ENCODE results near the gene SYNJ2. TPM values are rescaled to one million over a fixed set of nuclear protein-coding genes. Genes with fewer than 3 reads are reported as not detected.

SYNJ2 gene
- total and polyA plus RNA-seq, 2 donors from 2014 or later = 1.7 to 15.8 TPM

DNA sequence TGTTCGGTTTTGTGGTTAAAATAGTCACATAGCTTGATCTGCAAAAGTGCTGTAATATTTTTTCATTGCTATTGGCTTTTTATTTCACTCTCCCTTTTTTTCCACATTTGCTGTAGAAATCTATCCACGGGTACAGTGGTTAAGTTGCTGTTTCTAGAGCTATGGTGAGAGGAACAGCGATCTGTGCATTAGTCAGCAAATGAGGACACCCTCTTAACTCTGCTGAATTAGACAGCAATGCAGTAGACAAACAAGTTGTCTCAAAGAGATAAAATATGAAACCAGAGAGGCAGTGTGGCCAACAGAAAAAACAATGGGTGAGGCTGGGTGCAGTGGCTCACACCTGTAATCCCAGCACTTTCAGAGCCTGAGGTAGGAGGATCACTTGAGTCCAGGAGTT is 17.6 kb upstream of the SYNJ2 start:
- FAIRE-seq = no peak
- Histone ChIP-seq H3K4me3 (ENCODE audit: low read length in 3 of 3) (no peak overlapping the region), H3K9me3 (ENCODE audit: control insufficient read depth in 2 of 3, insufficient read depth in 1 of 3, low read length in 3 of 3) (peaks cover 0 to 15% (median 0%) of the 10 kb centered on the region in 3 donors), H3K27ac (ENCODE audit: low read depth in 2 of 2, low read length in 2 of 2) (no peak overlapping the region), H3K4me1 (ENCODE audit: control insufficient read depth in 2 of 3, insufficient read depth in 2 of 3, low read depth in 1 of 3, low read length in 3 of 3) (no peaks in the 10 kb centered on the region), H3K9ac (ENCODE audit: low read length in 3 of 3) (no peak overlapping the region), H3K27me3 (ENCODE audit: control insufficient read depth, insufficient read depth, low read length) (no peaks in the 10 kb centered on the region), H3K36me3 (ENCODE audit: control insufficient read depth in 2 of 3, insufficient read depth in 3 of 3, low read length in 3 of 3) (no peaks in the 10 kb centered on the region)
- intact Hi-C loops (cut with DNase I) = no loop called here
- DNase-seq = no peak
- TF ChIP-seq, protein P1, sequence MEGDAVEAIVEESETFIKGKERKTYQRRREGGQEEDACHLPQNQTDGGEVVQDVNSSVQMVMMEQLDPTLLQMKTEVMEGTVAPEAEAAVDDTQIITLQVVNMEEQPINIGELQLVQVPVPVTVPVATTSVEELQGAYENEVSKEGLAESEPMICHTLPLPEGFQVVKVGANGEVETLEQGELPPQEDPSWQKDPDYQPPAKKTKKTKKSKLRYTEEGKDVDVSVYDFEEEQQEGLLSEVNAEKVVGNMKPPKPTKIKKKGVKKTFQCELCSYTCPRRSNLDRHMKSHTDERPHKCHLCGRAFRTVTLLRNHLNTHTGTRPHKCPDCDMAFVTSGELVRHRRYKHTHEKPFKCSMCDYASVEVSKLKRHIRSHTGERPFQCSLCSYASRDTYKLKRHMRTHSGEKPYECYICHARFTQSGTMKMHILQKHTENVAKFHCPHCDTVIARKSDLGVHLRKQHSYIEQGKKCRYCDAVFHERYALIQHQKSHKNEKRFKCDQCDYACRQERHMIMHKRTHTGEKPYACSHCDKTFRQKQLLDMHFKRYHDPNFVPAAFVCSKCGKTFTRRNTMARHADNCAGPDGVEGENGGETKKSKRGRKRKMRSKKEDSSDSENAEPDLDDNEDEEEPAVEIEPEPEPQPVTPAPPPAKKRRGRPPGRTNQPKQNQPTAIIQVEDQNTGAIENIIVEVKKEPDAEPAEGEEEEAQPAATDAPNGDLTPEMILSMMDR (IDR thresholded peaks at IDR 0.05; ENCODE audit: borderline replicate concordance, extremely low read depth, insufficient read depth) = no peak

DNA sequence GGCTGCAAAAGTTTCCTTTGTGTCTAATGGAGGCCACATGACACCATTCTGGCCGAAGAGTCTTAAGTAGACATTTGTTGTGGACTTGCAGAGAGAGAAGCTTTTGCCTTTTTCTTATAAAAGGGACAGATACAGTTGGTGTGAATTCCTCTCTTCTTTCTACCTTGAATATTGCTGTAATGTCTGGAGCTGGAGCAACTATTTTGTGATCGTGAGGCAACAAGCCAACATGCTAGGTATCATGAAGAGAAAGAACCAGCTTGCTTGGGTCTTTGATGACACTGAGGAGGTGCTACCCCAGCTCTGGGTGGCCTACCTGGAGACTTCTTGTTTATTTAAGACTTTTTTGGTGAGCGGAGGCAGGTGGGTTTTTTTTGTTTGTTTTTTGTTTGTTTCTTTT is 16.3 kb upstream of the SYNJ2 start:
- H3K36me3 ChIP-seq (ENCODE audit: control insufficient read depth in 2 of 3, insufficient read depth in 3 of 3, low read length in 3 of 3) = no peaks in the 10 kb centered on the region
- no peak overlapping the region for H3K4me3 ChIP-seq (ENCODE audit: low read length in 3 of 3)
- FAIRE-seq (no peak), DNase-seq (no peak)
- no peaks in the 10 kb centered on the region for H3K4me1 ChIP-seq (ENCODE audit: control insufficient read depth in 2 of 3, insufficient read depth in 2 of 3, low read depth in 1 of 3, low read length in 3 of 3)
- no peak overlapping the region for H3K9ac ChIP-seq (ENCODE audit: low read length in 3 of 3)
- H3K27ac ChIP-seq (ENCODE audit: low read depth in 2 of 2, low read length in 2 of 2) = no peak overlapping the region
- intact Hi-C loops (cut with DNase I) = no loop called here
- no peaks in the 10 kb centered on the region for H3K27me3 ChIP-seq (ENCODE audit: control insufficient read depth, insufficient read depth, low read length)
- TF ChIP-seq, protein P1 (IDR thresholded peaks at IDR 0.05; ENCODE audit: borderline replicate concordance, extremely low read depth, insufficient read depth) = no peak
- peaks cover 0 to 4% (median 0%) of the 10 kb centered on the region in 3 donors for H3K9me3 ChIP-seq (ENCODE audit: control insufficient read depth in 2 of 3, insufficient read depth in 1 of 3, low read length in 3 of 3)

DNA sequence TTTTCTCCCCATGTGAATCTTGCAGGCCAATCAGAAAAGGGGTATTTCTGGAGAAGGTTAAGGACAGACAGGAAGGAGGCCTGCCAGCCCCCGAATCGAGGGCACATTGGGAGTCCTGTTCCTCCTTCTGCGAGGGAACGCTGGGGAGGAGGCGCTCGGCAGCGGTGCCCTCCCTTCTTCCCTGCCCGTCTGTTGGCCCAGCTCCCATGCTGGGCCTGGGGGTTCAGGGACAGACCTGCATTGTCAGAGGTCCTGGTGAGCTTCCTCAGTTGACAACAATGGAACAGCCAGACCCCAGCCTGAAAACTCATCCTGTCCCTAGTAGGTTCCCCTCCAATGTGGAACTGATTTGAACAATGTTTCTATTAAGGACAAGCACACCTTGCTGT is 15.1 kb upstream of the SYNJ2 start:
- TF ChIP-seq, protein P1 (IDR thresholded peaks at IDR 0.05; ENCODE audit: borderline replicate concordance, extremely low read depth, insufficient read depth) = no peak
- Histone ChIP-seq H3K9ac (ENCODE audit: low read length in 3 of 3) (no peak overlapping the region), H3K4me1 (ENCODE audit: control insufficient read depth in 2 of 3, insufficient read depth in 2 of 3, low read depth in 1 of 3, low read length in 3 of 3) (no peaks in the 10 kb centered on the region), H3K36me3 (ENCODE audit: control insufficient read depth in 2 of 3, insufficient read depth in 3 of 3, low read length in 3 of 3) (no peaks in the 10 kb centered on the region), H3K9me3 (ENCODE audit: control insufficient read depth in 2 of 3, insufficient read depth in 1 of 3, low read length in 3 of 3) (peaks cover 0 to 4% (median 0%) of the 10 kb centered on the region in 3 donors), H3K27ac (ENCODE audit: low read depth in 2 of 2, low read length in 2 of 2) (no peak overlapping the region), H3K4me3 (ENCODE audit: low read length in 3 of 3) (no peak overlapping the region), H3K27me3 (ENCODE audit: control insufficient read depth, insufficient read depth, low read length) (no peaks in the 10 kb centered on the region)
- FAIRE-seq (no peak), DNase-seq (no peak)
- intact Hi-C loops (cut with DNase I) = no loop called here

DNA sequence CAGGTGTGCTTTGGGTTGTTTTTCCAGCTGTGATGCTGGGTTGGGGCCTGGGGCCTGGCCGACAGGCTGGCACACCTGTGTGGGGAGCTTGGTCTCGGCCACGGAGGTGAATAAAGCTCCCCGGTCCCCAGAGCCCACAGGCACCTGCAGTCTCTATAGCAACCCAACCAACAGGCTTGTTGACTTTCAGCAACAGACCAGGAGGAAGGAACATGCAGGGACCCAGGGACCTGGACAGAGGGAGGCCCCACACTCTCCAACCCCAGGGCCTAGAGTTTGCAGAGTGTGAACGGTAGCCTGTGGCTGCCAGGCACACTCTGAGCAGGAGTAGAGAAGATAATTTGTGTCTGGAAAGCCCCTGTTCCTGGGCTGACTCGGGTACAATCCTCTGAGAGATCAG is 14.6 kb upstream of the SYNJ2 start:
- no peaks in the 10 kb centered on the region for H3K27me3 ChIP-seq (ENCODE audit: control insufficient read depth, insufficient read depth, low read length)
- no peak overlapping the region for H3K9ac ChIP-seq (ENCODE audit: low read length in 3 of 3)
- intact Hi-C loops (cut with DNase I) = no loop called here
- H3K4me3 ChIP-seq (ENCODE audit: low read length in 3 of 3) = no peak overlapping the region
- TF ChIP-seq, protein P1 (IDR thresholded peaks at IDR 0.05; ENCODE audit: borderline replicate concordance, extremely low read depth, insufficient read depth) = no peak
- peak in 1 of 5 donors; percentile 29 for DNase-seq
- peaks cover 0 to 4% (median 0%) of the 10 kb centered on the region in 3 donors for H3K9me3 ChIP-seq (ENCODE audit: control insufficient read depth in 2 of 3, insufficient read depth in 1 of 3, low read length in 3 of 3)
- H3K4me1 ChIP-seq (ENCODE audit: control insufficient read depth in 2 of 3, insufficient read depth in 2 of 3, low read depth in 1 of 3, low read length in 3 of 3) = no peaks in the 10 kb centered on the region
- H3K36me3 ChIP-seq (ENCODE audit: control insufficient read depth in 2 of 3, insufficient read depth in 3 of 3, low read length in 3 of 3) = no peaks in the 10 kb centered on the region
- no peak for FAIRE-seq
- no peak overlapping the region for H3K27ac ChIP-seq (ENCODE audit: low read depth in 2 of 2, low read length in 2 of 2)

All from kidney (tissue), 14 donors.